Neural progenitor cell (in vitro differentiated cells): Measurements from ENCODE around the gene CCR2. TPM values are rescaled to one million over a fixed set of nuclear protein-coding genes. Genes with fewer than 3 reads are reported as not detected.

Experiments
- DNase-seq: peaks from one replicate; pipeline ENCODE4 v3.0.0-alpha.2; 2016; ENCODE audit warnings: low spot score
- H2AFZ ChIP-seq: fragments of 200-600 bp; sonication (generic); replicated peaks from 2 replicates; pipeline ENCODE4 v1.6.1; 2016; ENCODE audit warnings: antibody characterized with exemption
- H3F3A ChIP-seq: fragments of 200-600 bp; sonication (generic); 2 replicates; pipeline ENCODE4 v1.6.1; 2016; ENCODE audit warnings: antibody characterized with exemption, low read depth
- H3K27ac ChIP-seq: fragments of 200-600 bp; sonication (generic); 2 replicates; pipeline ENCODE4 v1.5.1; 2016; ENCODE audit warnings: mild to moderate bottlenecking
- H3K27me3 ChIP-seq: fragments of 200-600 bp; sonication (generic); 2 replicates; pipeline ENCODE4 v1.6.1; 2016; ENCODE audit warnings: mild to moderate bottlenecking, moderate library complexity
- H3K36me3 ChIP-seq: fragments of 200-600 bp; sonication (generic); 2 replicates; pipeline ENCODE4 v1.5.1; 2016
- H3K4me1 ChIP-seq: fragments of 200-600 bp; sonication (generic); 2 replicates; pipeline ENCODE4 v1.6.1; 2016; ENCODE audit warnings: mixed run types
- H3K4me2 ChIP-seq: fragments of 200-600 bp; sonication (generic); 2 replicates; pipeline ENCODE4 v1.6.1; 2016
- H3K4me3 ChIP-seq: fragments of 200-600 bp; sonication (generic); 2 replicates; pipeline ENCODE4 v1.5.1; 2016
- H3K79me2 ChIP-seq: fragments of 200-600 bp; sonication (generic); 2 replicates; pipeline ENCODE4 v1.6.1; 2016; ENCODE audit warnings: low read depth
- H3K9ac ChIP-seq: fragments of 200-600 bp; sonication (generic); 2 replicates; pipeline ENCODE4 v1.6.1; 2016
- H3K9me3 ChIP-seq: fragments of 200-600 bp; sonication (generic); 2 replicates; pipeline ENCODE4 v1.5.1; 2016; ENCODE audit warnings: low read depth
- H4K20me1 ChIP-seq: fragments of 200-600 bp; sonication (generic); 2 replicates; pipeline ENCODE4 v1.6.1; 2016; ENCODE audit warnings: low read depth
- H3K27ac Mint-ChIP-seq: 3 replicates; pipeline ENCODE4 v1.8.0; 2021; ENCODE audit warnings: mixed read lengths
- H3K27me3 Mint-ChIP-seq: 2 replicates; pipeline ENCODE4 v1.8.0; 2022; ENCODE audit warnings: low read depth, mild to moderate bottlenecking, inconsistent platforms, moderate library complexity, mixed read lengths; ENCODE audit not compliant: insufficient read depth
- H3K36me3 Mint-ChIP-seq: 3 replicates; pipeline ENCODE4 v1.8.0; 2021; ENCODE audit warnings: mixed read lengths
- H3K4me1 Mint-ChIP-seq: 3 replicates; pipeline ENCODE4 v1.8.0; 2021; ENCODE audit warnings: mixed read lengths
- H3K4me3 Mint-ChIP-seq: 3 replicates; pipeline ENCODE4 v1.8.0; 2021; ENCODE audit warnings: mild to moderate bottlenecking, moderate library complexity, mixed read lengths
- H3K9me3 Mint-ChIP-seq: 3 replicates; pipeline ENCODE4 v1.8.0; 2020; ENCODE audit warnings: mixed read lengths
- EZH2 ChIP-seq: fragments of 200-600 bp; sonication (generic); IDR thresholded peaks from 2 replicates; pipeline ENCODE4 v1.6.1; 2017; ENCODE audit warnings: antibody characterized with exemption, mild to moderate bottlenecking, moderate library complexity
- EZH2phosphoT487 ChIP-seq: fragments of 200-600 bp; sonication (generic); IDR thresholded peaks from 2 replicates; pipeline ENCODE4 v1.6.1; 2017; ENCODE audit warnings: antibody characterized with exemption
- total RNA-seq: library from RNA; depleted of rRNA; stranded (reverse); fragments of >200 nt; gene quantifications from 2 replicates; pipeline ENCODE4 v1.2.3, GENCODE V29; 2015; ENCODE audit warnings: low replicate concordance
- TF ChIP-seq, protein P1 (sequence below): fragments of 200-600 bp; sonication (generic); IDR thresholded peaks from 2 replicates; pipeline ENCODE4 v1.5.1; 2017; ENCODE audit warnings: antibody characterized with exemption, mild to moderate bottlenecking

Gene CCR2
- total RNA-seq, 1 donor from 2014 or later = not detected

DNA sequence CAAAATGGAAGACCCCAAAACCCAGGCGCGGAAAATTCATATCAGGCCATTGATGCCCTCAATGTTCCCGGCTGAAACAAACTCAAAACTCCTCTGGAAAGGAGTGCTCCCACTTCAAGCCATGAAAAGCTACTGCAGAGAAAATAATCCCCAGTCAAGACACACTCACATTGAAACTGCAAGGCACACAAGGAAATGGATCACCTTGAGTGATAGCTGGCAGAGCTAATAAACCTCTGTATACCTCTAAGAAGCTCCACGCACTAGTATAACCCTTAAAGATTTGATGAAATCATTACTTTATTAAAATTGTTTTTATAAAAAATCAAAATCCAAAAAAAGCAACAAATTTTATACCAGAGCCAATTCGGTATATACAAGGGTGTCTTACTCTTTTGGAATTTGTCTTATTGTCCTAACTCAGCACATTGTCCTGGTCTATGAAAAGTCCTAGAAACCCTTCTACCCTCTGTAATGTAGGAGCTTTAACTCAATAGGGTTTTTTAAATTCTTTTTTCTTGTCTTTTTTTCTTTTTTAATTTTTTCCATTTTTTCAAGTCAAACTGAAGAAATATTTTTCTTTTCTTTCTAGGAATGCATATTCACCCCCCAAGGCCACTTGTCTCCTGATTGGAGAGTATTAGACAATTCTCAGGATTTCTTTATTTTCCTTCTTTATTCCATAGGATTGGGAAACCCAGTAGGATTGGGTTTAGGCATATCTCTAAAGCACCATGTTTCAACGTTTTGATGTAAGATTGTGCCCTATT is 44.5 kb downstream of the CCR2 start:
- Histone ChIP-seq H2AFZ (no peak overlapping the region), H3K79me2 (no peaks in the 10 kb centered on the region), H3K4me1 (no peaks in the 10 kb centered on the region), H4K20me1 (no peaks in the 10 kb centered on the region), H3K27me3 (no peaks in the 10 kb centered on the region), H3K27ac (no peak overlapping the region), H3K4me3 (no peak overlapping the region), H3F3A (no peaks in the 10 kb centered on the region), H3K9ac (no peak overlapping the region), H3K36me3 (no peaks in the 10 kb centered on the region), H3K4me2 (no peak overlapping the region), H3K9me3 (no peaks in the 10 kb centered on the region)
- Mint-ChIP-seq H3K36me3 (no peaks in the 10 kb centered on the region), H3K27me3 (no peaks in the 10 kb centered on the region), H3K9me3 (no peaks in the 10 kb centered on the region), H3K27ac (no peak overlapping the region), H3K4me3 (no peak overlapping the region), H3K4me1 (peaks cover 2% of the 10 kb centered on the region)
- no peak for DNase-seq
- TF ChIP-seq, protein P1, sequence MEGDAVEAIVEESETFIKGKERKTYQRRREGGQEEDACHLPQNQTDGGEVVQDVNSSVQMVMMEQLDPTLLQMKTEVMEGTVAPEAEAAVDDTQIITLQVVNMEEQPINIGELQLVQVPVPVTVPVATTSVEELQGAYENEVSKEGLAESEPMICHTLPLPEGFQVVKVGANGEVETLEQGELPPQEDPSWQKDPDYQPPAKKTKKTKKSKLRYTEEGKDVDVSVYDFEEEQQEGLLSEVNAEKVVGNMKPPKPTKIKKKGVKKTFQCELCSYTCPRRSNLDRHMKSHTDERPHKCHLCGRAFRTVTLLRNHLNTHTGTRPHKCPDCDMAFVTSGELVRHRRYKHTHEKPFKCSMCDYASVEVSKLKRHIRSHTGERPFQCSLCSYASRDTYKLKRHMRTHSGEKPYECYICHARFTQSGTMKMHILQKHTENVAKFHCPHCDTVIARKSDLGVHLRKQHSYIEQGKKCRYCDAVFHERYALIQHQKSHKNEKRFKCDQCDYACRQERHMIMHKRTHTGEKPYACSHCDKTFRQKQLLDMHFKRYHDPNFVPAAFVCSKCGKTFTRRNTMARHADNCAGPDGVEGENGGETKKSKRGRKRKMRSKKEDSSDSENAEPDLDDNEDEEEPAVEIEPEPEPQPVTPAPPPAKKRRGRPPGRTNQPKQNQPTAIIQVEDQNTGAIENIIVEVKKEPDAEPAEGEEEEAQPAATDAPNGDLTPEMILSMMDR = no peak

DNA sequence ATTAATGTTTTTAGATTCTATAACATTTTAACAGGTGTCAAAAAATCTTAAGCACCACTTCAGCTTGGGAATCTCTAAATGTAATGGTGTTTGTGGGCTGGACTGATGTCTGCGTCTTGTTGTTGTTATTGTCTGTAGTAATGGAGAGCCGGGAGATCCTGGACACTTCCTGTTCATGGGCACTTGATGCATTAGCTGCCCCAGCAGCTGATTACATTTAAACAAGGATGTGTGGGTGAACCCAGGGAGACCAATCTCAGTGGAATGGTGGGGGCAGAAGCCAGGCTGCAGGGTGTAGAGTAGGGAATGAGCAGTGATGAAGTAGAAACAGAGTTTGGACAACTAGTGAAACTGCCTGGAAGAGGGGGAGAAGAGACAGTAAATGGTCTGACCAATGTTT is 45.2 kb downstream of the CCR2 start:
- no peak overlapping the region for H3K4me3 Mint-ChIP-seq

DNA sequence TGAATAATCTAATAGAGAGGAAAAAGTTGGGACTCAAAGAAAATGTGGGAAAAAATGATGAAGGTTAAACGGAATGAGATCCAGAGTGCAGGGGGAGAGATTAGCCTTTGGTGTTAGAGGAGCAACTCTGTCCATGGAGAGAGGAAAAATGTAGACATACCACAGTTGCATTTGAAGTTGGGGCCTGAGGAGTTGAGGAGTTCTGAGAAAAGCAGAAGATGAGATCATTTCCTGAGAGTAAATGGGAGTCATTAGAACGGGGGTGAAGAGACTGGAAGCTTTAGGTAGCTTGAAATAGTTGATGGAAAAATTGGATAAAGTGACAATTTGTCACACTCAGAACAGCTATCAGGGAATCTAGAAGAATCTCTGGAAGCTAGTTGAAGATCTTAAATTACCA is 45.6 kb downstream of the CCR2 start:
- H2AFZ ChIP-seq = no peak overlapping the region
- no peaks in the 10 kb centered on the region for H3K4me1 Mint-ChIP-seq
- no peaks in the 10 kb centered on the region for H3K36me3 ChIP-seq
- no peaks in the 10 kb centered on the region for H3K27me3 Mint-ChIP-seq
- H3K9me3 ChIP-seq = no peaks in the 10 kb centered on the region
- no peak overlapping the region for H3K27ac ChIP-seq
- H3K4me1 ChIP-seq = no peaks in the 10 kb centered on the region
- H3K79me2 ChIP-seq = no peaks in the 10 kb centered on the region
- H3K4me2 ChIP-seq = no peak overlapping the region
- no peak for TF ChIP-seq EZH2phosphoT487
- TF ChIP-seq EZH2 = no peak
- TF ChIP-seq, protein P1 = no peak
- no peak for DNase-seq
- no peaks in the 10 kb centered on the region for H3K36me3 Mint-ChIP-seq
- H3K9ac ChIP-seq = no peak overlapping the region
- H3K4me3 ChIP-seq = no peak overlapping the region
- H3K4me3 Mint-ChIP-seq = no peak overlapping the region
- no peaks in the 10 kb centered on the region for H3F3A ChIP-seq
- no peaks in the 10 kb centered on the region for H3K27me3 ChIP-seq
- no peaks in the 10 kb centered on the region for H3K9me3 Mint-ChIP-seq
- no peaks in the 10 kb centered on the region for H4K20me1 ChIP-seq
- H3K27ac Mint-ChIP-seq = no peak overlapping the region

More for the DNA sequence above, 45.2 kb downstream of the CCR2 start:
- H3K79me2 ChIP-seq = no peaks in the 10 kb centered on the region
- no peaks in the 10 kb centered on the region for H3K36me3 ChIP-seq
- H3K4me3 ChIP-seq = no peak overlapping the region
- Mint-ChIP-seq H3K27ac (no peak overlapping the region), H3K4me1 (no peaks in the 10 kb centered on the region), H3K27me3 (no peaks in the 10 kb centered on the region), H3K36me3 (no peaks in the 10 kb centered on the region), H3K9me3 (no peaks in the 10 kb centered on the region)
- H3K9ac ChIP-seq = no peak overlapping the region
- no peaks in the 10 kb centered on the region for H3K4me1 ChIP-seq
- no peaks in the 10 kb centered on the region for H3F3A ChIP-seq
- no peaks in the 10 kb centered on the region for H3K27me3 ChIP-seq
- no peaks in the 10 kb centered on the region for H4K20me1 ChIP-seq
- TF ChIP-seq EZH2phosphoT487 (no peak), EZH2 (no peak)
- TF ChIP-seq, protein P1 = no peak
- no peak overlapping the region for H3K4me2 ChIP-seq
- H3K9me3 ChIP-seq = no peaks in the 10 kb centered on the region
- DNase-seq = no peak
- H2AFZ ChIP-seq = no peak overlapping the region
- no peak overlapping the region for H3K27ac ChIP-seq
